Activated CD8-positive, alpha-beta T cell treated with anti-CD3 and anti-CD28 coated beads, Interleukin-2, amount 10 ng/mL, durations not matched to agents 7 days and 5 days (primary cell): ENCODE data around the gene BRD9. TPM values are rescaled to one million over a fixed set of nuclear protein-coding genes. Genes with fewer than 3 reads are reported as not detected.

Experiments used
- ATAC-seq: fragments of 150-1000 bp; cut with Tn5 transposase; one replicate; pipeline ENCODE4 v1.10.0; 2021; ENCODE audit warnings: moderate library complexity
- CTCF ChIA-PET: fragments of 350-600 bp; sonication (Branson Sonifier 250); formaldehyde crosslinking; loops from one replicate; lab custom pipeline; 2021; ENCODE audit warnings: antibody characterized with exemption; lab: Charles Lee
- POLR2A ChIA-PET: fragments of 350-600 bp; sonication (Branson Sonifier 250); formaldehyde crosslinking; loops from one replicate; lab custom pipeline; 2021; ENCODE audit warnings: antibody characterized with exemption; lab: Charles Lee
- DNase-seq: peaks from one replicate; pipeline ENCODE4 v3.0.0-alpha.2; 2020
- H3K27ac Mint-ChIP-seq: one replicate; pipeline ENCODE4 v1.8.0; 2021; ENCODE audit warnings: mild to moderate bottlenecking, mixed read lengths
- H3K27me3 Mint-ChIP-seq: one replicate; pipeline ENCODE4 v1.8.0; 2021; ENCODE audit warnings: low read depth, mixed read lengths
- H3K36me3 Mint-ChIP-seq: one replicate; pipeline ENCODE4 v1.8.0; 2021; ENCODE audit warnings: low read depth, mixed read lengths
- H3K4me1 Mint-ChIP-seq: one replicate; pipeline ENCODE4 v1.8.0; 2021; ENCODE audit warnings: low read depth, mixed read lengths
- H3K4me3 Mint-ChIP-seq: one replicate; pipeline ENCODE4 v1.8.0; 2021; ENCODE audit warnings: mild to moderate bottlenecking, mixed read lengths
- H3K9me3 Mint-ChIP-seq: one replicate; pipeline ENCODE4 v1.8.0; 2022; ENCODE audit warnings: mixed read lengths; ENCODE audit not compliant: insufficient read depth
- total RNA-seq, 2 experiments: library from RNA; stranded (reverse); gene quantifications; one replicate each; pipeline ENCODE4 v1.2.3, GENCODE V29; 2021

The BRD9 gene
- total RNA-seq, 2 experiments from 2014 or later = 58.9 to 60.7 TPM

- no peak for DNase-seq
- Mint-ChIP-seq H3K27ac (peak overlapping the region; percentile 82), H3K4me1 (peaks cover 40% of the 10 kb centered on the region), H3K27me3 (no peaks in the 10 kb centered on the region), H3K9me3 (no peaks in the 10 kb centered on the region), H3K4me3 (peak overlapping the region; percentile 90), H3K36me3 (peaks cover 59% of the 10 kb centered on the region)
- ChIA-PET CTCF (interaction anchor here (0.7 to 3.4 kb wide), 3 partner anchors 8 to 247 kb away, joined by 3 to 22 read pairs (median 6); no protein-coding TSS in a partner anchor), POLR2A (interaction anchor here (0.6 to 1.7 kb wide), 3 partner anchors 8 to 554 kb away, joined by 3 to 5 read pairs (median 4); no protein-coding TSS in a partner anchor)
- ATAC-seq = no peak
Observed at GRCh38 chr5:893711-894110, 1.1 kb upstream of the BRD9 start.

DNA sequence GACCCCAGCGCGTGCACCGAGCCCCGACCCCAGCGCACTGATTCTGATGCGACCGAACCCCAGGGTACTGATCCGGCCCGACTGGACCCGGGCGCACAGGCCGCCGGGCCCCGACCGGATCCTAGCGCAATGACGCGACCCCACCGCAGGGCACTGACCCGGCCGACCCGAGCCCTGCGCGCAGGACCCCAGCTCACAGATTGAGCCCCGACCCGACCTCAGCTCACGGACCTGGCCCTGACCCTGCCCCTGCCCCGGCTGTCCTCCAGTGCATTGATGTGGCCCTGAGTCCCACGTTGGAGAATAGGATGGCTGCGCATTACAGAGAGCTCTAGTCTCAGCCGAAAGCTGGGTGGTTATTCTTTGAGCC lies 521 bp upstream of the BRD9 start:
- DNase-seq (no peak), ATAC-seq (peak; percentile 21)
- peaks cover 65% of the 10 kb centered on the region for H3K36me3 Mint-ChIP-seq
- CTCF ChIA-PET = interaction anchor here (0.7 to 3.4 kb wide), 5 partner anchors 9 to 247 kb away, joined by 3 to 22 read pairs (median 4); no protein-coding TSS in a partner anchor
- H3K4me3 Mint-ChIP-seq = peak overlapping the region; percentile 90
- H3K27me3 Mint-ChIP-seq = no peaks in the 10 kb centered on the region
- no peaks in the 10 kb centered on the region for H3K9me3 Mint-ChIP-seq
- POLR2A ChIA-PET = interaction anchor here (0.6 to 1.7 kb wide), 4 partner anchors 9 to 554 kb away, joined by 3 to 5 read pairs (median 4); no protein-coding TSS in a partner anchor
- H3K27ac Mint-ChIP-seq = peak overlapping the region; percentile 82
- H3K4me1 Mint-ChIP-seq = peaks cover 45% of the 10 kb centered on the region

GRCh38 chr5:891837-892393 lies 686 bp downstream of the BRD9 start:
- H3K9me3 Mint-ChIP-seq = no peaks in the 10 kb centered on the region
- peaks cover 76% of the 10 kb centered on the region for H3K36me3 Mint-ChIP-seq
- H3K4me3 Mint-ChIP-seq = peak overlapping the region; percentile 90
- peak; percentile 22 for ATAC-seq
- CTCF ChIA-PET = interaction anchor here (1.5 to 3.4 kb wide), 2 partner anchors 10 to 219 kb away, joined by 4 to 22 read pairs; no protein-coding TSS in a partner anchor
- H3K27me3 Mint-ChIP-seq = no peaks in the 10 kb centered on the region
- H3K4me1 Mint-ChIP-seq = peaks cover 45% of the 10 kb centered on the region
- POLR2A ChIA-PET = interaction anchor here (0.9 to 1.7 kb wide), 2 partner anchors 10 to 17 kb away, joined by 4 to 5 read pairs; no protein-coding TSS in a partner anchor
- DNase-seq = no peak
- H3K27ac Mint-ChIP-seq = peak overlapping the region; percentile 93

GRCh38 chr5:891117-891836 lies 1.3 kb downstream of the BRD9 start:
- H3K9me3 Mint-ChIP-seq = no peaks in the 10 kb centered on the region

GRCh38 chr5:889075-889710 lies 3.4 kb downstream of the BRD9 start:
- Mint-ChIP-seq H3K9me3 (no peaks in the 10 kb centered on the region), H3K4me3 (no peak overlapping the region), H3K27me3 (no peaks in the 10 kb centered on the region), H3K4me1 (peaks cover 34% of the 10 kb centered on the region), H3K36me3 (peaks cover 81% of the 10 kb centered on the region), H3K27ac (no peak overlapping the region)
- DNase-seq (no peak), ATAC-seq (no peak)
- CTCF ChIA-PET = no interaction called here
- POLR2A ChIA-PET = no interaction called here

More at GRCh38 chr5:891117-891836, 1.3 kb downstream of the BRD9 start:
- CTCF ChIA-PET = interaction anchor here (1.5 to 3.4 kb wide), 2 partner anchors 11 to 219 kb away, joined by 4 to 22 read pairs; no protein-coding TSS in a partner anchor
- DNase-seq (no peak), ATAC-seq (no peak)
- Mint-ChIP-seq H3K27me3 (no peaks in the 10 kb centered on the region), H3K27ac (peak overlapping the region; percentile 93), H3K36me3 (peaks cover 76% of the 10 kb centered on the region), H3K4me1 (peaks cover 43% of the 10 kb centered on the region), H3K4me3 (peak overlapping the region; percentile 90)
- POLR2A ChIA-PET = interaction anchor here (0.9 kb wide), 1 partner anchor 17 kb away, joined by 4 read pairs; no protein-coding TSS in a partner anchor

DNA sequence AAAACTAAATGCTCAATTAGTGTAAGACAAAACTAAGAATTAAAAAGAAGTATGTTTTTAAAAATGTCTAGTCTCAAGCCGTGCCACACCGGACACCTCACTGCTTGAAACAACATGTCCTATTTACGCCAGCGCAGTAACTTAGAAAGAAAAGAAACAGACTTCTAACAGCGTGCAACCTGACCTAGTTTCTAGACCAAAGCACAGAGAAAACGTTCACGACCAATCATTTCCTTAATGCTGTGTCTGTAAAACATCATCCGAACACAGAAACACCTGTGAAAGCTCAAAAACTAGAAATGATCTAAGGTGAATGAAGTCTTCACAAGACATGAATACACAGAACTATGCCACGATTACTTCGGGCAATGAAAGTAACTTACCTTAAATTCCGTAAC lies 4.0 kb downstream of the BRD9 start:
- no peaks in the 10 kb centered on the region for H3K9me3 Mint-ChIP-seq
- ChIA-PET CTCF (no interaction called here), POLR2A (no interaction called here)
- no peak for ATAC-seq
- peaks cover 81% of the 10 kb centered on the region for H3K36me3 Mint-ChIP-seq
- H3K4me3 Mint-ChIP-seq = no peak overlapping the region
- no peak overlapping the region for H3K27ac Mint-ChIP-seq
- H3K4me1 Mint-ChIP-seq = peaks cover 32% of the 10 kb centered on the region
- no peaks in the 10 kb centered on the region for H3K27me3 Mint-ChIP-seq
- DNase-seq = no peak

GRCh38 chr5:887947-888637 lies 4.5 kb downstream of the BRD9 start:
- Mint-ChIP-seq H3K27me3 (no peaks in the 10 kb centered on the region), H3K4me1 (peaks cover 28% of the 10 kb centered on the region), H3K36me3 (peaks cover 82% of the 10 kb centered on the region), H3K27ac (no peak overlapping the region), H3K9me3 (peaks cover under 1% of the 10 kb centered on the region), H3K4me3 (no peak overlapping the region)
- CTCF ChIA-PET = no interaction called here
- DNase-seq (no peak), ATAC-seq (no peak)
- POLR2A ChIA-PET = no interaction called here

GRCh38 chr5:886716-887325 lies 5.8 kb downstream of the BRD9 start:
- no peak for ATAC-seq
- Mint-ChIP-seq H3K27me3 (peaks cover 7% of the 10 kb centered on the region), H3K36me3 (peaks cover 91% of the 10 kb centered on the region), H3K4me1 (peaks cover 39% of the 10 kb centered on the region), H3K4me3 (no peak overlapping the region), H3K27ac (no peak overlapping the region), H3K9me3 (peaks cover 9% of the 10 kb centered on the region)
- ChIA-PET CTCF (no interaction called here), POLR2A (no interaction called here)
- DNase-seq = no peak

DNA sequence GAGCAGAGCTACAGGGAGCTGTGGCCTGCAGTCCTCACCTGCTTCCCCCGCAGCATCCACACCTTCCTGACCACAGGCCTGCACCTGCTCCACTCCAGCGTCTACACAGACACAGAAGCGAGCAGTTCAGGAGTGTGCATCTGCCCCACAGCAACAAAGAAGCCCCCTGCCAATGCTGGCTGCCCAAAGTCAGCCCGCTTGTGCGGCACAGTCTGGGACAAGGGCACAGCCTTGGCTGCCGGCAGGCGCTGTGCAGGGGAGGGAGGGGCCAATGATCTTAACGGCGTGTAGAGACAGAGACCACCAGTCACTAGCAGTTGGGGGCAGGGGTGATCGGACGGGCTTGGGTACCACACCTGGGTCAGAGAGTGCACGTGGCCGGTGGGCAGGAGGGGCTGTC lies 6.6 kb downstream of the BRD9 start:
- H3K36me3 Mint-ChIP-seq = peaks cover 93% of the 10 kb centered on the region
- peaks cover 9% of the 10 kb centered on the region for H3K9me3 Mint-ChIP-seq
- no peak overlapping the region for H3K4me3 Mint-ChIP-seq
- H3K4me1 Mint-ChIP-seq = peaks cover 38% of the 10 kb centered on the region
- no peak overlapping the region for H3K27ac Mint-ChIP-seq
- CTCF ChIA-PET = no interaction called here
- POLR2A ChIA-PET = no interaction called here
- DNase-seq = no peak
- ATAC-seq = no peak
- H3K27me3 Mint-ChIP-seq = peaks cover 7% of the 10 kb centered on the region

- no peak for DNase-seq
- Mint-ChIP-seq H3K36me3 (peaks cover 94% of the 10 kb centered on the region), H3K4me3 (no peak overlapping the region), H3K9me3 (peaks cover 9% of the 10 kb centered on the region), H3K4me1 (peaks cover 33% of the 10 kb centered on the region), H3K27ac (no peak overlapping the region), H3K27me3 (peaks cover 7% of the 10 kb centered on the region)
- ATAC-seq = no peak
- ChIA-PET POLR2A (no interaction called here), CTCF (no interaction called here)
Observed at GRCh38 chr5:885529-885928, 7.1 kb downstream of the BRD9 start.

GRCh38 chr5:885127-885442 lies 7.5 kb downstream of the BRD9 start:
- Mint-ChIP-seq H3K4me3 (no peak overlapping the region), H3K36me3 (peaks cover 92% of the 10 kb centered on the region), H3K27ac (no peak overlapping the region), H3K27me3 (peaks cover 7% of the 10 kb centered on the region), H3K9me3 (peaks cover 9% of the 10 kb centered on the region), H3K4me1 (peaks cover 32% of the 10 kb centered on the region)
- ChIA-PET POLR2A (no interaction called here), CTCF (no interaction called here)
- DNase-seq (no peak), ATAC-seq (no peak)
